GM12892 (cell line): Measurements from ENCODE around the gene ARID3A.
"Not testable (repeated sequence)": the region's sequence is repeated elsewhere in the genome, so short reads cannot be mapped to it uniquely, and the experiment has no call there.

Experiments used
- DNase-seq: peaks from one replicate; pipeline ENCODE4 v3.0.0; 2011; ENCODE audit not compliant: insufficient read length
- FAIRE-seq: peaks from 2 replicates; lab custom pipeline; 2011; peaks lifted over from hg19 to GRCh38; lab: Jason Lieb, UNC
- POLR2A ChIP-seq: IDR thresholded peaks from 2 replicates; pipeline ENCODE4 v1.6.1; 2011; ENCODE audit warnings: low read depth, low read length, control low read depth
- POLR2AphosphoS5 ChIP-seq: IDR thresholded peaks from 2 replicates; pipeline ENCODE4 v1.6.1; 2011; ENCODE audit warnings: low read depth, low read length, control low read depth
- TAF1 ChIP-seq: IDR thresholded peaks from 2 replicates; pipeline ENCODE4 v1.6.1; 2011; ENCODE audit warnings: low read depth, mild to moderate bottlenecking, control low read depth, low read length, borderline replicate concordance

The ARID3A gene

GRCh38 chr19:884420-885211 is 41.2 kb upstream of the ARID3A start:
- DNase-seq (no peak), FAIRE-seq (no peak)
- TF ChIP-seq TAF1 (no peak), POLR2AphosphoS5 (no peak), POLR2A (no peak)

DNA sequence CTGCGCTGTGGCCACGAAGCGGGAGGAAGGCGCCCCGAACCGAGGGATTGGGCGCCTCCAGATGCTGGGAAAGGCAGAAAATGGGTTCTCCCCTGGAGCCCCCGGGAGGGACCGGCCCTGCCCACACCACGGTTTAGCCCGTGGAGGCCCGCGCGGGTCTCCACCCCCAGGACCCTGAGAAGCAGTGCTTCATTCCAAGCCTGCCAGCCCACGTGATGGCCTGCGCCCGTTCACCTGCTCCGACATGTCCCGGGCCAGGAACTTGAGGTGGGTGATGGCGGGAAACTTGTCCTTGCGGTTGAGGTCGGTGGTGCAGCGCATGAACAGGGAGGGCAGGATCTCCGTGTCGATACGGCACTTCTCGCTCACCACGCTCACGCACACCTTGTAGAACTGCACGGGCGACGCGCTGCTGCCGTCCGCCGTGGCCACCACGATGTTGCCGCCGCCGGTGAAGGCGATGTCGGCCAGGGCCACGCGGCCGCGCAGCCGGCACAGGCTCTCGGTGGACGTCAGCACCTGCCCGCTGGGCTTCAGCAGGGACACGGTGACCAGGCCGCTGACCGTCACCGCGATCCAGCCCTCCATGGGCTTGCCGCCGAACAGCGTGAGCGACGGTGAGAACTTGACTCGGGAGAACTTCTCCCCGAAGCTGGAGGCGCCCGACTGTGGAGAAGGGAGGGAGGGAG is 40.2 kb upstream of the ARID3A start:
- DNase-seq (no peak), FAIRE-seq (no peak)
- TF ChIP-seq TAF1, result no peak
- TF ChIP-seq POLR2A, result no peak
- no peak for TF ChIP-seq POLR2AphosphoS5

DNA sequence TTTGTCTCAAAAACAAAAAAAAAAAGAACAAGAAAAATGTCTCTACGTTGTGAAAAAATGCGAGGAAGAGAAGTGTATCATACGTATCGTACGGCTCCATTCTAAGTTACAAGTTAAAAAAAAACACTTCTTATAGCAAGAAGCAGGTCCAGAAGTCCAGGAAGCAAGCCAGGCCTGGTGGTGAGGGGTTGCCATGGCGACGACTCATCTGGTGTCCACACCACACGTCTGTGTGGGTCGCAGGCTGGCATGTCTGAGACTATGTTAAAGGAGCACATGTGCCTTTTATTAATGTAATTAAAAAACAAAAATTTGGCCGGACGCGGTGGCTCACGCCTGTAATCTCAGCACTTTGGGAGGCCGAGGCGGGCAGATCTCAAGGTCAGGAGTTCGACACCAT is 38.8 kb upstream of the ARID3A start:
- FAIRE-seq (no peak), DNase-seq (no peak)
- no peak for TF ChIP-seq TAF1
- TF ChIP-seq POLR2AphosphoS5, result no peak
- no peak for TF ChIP-seq POLR2A

DNA sequence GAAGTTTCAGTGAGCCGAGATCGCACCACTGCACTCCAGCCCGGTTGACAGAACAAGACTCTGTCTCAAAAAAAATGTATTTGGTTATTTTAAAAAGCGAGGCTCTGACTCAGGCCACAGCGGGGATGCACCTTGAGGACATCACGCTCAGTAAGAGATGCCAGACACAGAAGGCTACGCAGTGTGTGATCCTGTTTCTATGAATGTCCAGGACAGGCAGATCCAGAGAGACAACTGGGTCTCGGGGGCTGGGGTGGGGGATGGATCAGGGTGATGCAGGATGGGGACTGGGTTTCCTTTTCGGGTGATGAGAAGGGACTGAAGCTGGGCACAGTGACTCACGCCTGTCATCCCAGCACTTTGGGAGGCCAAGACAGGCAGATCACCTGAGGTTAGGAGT is 38.2 kb upstream of the ARID3A start:
- no peak for DNase-seq
- TF ChIP-seq POLR2AphosphoS5 (no peak), POLR2A (no peak), TAF1 (no peak)
- FAIRE-seq, result no peak

DNA sequence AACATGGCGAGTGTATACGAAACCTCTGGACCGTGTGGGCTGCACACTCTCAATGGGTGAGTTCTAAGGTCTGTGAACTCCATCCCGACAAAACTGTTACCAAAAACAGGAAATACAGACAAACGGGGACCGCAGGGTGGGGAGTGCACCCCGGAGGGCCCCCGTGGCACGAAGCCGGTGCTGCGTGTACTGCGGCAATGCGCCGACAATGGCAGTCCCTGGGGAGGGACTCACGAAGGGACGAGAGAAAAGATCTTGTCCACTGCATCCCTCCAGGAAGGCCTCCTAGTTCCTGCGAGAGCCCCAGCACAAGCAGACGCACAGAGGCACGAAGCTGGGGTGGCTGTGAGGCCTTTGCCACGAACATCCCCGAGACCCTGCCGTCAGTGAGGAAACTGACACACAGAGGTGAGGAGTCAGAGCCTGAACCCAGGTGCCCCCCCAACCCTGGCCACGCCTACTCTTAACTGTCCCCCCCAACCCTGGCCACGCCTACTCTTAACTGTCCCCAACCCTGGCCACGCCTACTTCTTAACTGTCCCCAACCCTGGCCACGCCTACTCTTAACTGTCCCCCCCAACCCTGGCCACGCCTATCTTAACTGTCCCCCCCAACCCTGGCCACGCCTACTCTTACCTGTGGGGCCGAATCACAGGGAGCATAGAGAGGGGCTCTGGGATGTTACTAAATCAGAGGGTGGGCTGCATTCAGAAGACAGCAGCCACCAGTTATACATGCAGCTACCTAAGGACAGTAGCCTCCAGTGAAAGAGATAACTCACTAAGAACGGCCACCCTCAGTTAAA is 37.1 kb upstream of the ARID3A start:
- FAIRE-seq (peak; percentile 27), DNase-seq (no peak)
- TF ChIP-seq POLR2A (no peak), TAF1 (no peak), POLR2AphosphoS5 (no peak)

GRCh38 chr19:889662-890295 is 36.1 kb upstream of the ARID3A start:
- FAIRE-seq, result no peak
- TF ChIP-seq TAF1, result no peak
- TF ChIP-seq POLR2A, result no peak
- DNase-seq, result no peak

- DNase-seq (no peak), FAIRE-seq (no peak)
- no peak for TF ChIP-seq TAF1
- TF ChIP-seq POLR2AphosphoS5, result no peak
- no peak for TF ChIP-seq POLR2A
These were observed 35.0 kb upstream of the ARID3A start for GRCh38 chr19:890831-891230.

- DNase-seq, FAIRE-seq: not testable (repeated sequence)
These were observed 34.2 kb upstream of the ARID3A start for GRCh38 chr19:891421-892200.

- no peak for FAIRE-seq
- DNase-seq, result no peak
- TF ChIP-seq TAF1, result no peak
- no peak for TF ChIP-seq POLR2AphosphoS5
- no peak for TF ChIP-seq POLR2A
These were observed 33.5 kb upstream of the ARID3A start for GRCh38 chr19:892243-892893.
